ENCODE results near the gene NIF3L1. TPM values are rescaled to one million over a fixed set of nuclear protein-coding genes. Genes with fewer than 3 reads are reported as not detected.

Gene NIF3L1
- total and polyA plus RNA-seq, 2 of the 13 experiments (the other 11 are each of a cell fraction or from before 2014, with no cell fraction given), result 67.9 to 75.2 TPM

DNA sequence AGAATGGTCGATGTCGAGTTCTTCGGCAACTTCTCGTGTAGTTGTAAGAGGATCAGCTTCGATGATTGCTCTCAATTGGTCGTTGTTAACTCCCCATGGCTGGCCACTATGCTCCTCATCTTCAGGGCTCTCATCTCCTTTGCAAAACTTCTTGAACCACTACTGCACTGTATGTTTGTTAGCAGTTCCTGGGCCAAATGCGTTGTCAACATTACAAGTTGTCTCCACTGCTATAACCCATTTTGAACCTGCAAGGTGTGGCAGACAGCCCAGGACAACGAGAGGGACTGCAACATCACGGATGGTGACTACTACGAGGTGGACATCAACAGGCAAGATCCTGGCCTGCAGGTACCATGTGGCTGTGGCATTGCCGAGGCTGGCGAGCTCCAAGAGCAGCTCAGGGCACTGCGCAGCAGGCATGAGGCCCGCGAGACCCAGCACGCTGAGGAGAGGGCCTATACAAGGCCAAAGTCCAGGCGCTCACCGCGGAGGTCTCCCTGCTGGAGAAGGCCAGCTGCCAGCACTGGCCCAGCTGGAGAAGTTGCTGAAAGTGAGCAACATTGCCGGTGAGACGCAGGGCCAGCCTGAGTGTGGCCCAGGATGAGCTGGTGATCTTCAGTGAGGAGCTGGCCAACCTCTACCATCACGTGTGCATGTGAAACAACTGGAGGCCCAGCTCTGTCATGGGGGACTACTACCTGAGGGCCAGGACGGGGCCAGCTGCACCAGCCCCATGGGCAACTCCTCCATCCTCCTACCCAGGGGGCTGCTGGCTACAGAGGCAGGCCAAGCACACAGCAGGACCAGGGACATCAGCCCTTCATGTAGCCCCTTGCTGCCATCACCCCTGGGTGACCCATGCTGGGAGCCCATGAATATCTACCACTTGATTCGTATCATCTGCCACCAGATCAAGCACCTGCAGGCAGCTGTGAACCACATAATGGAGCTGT is 44.9 kb upstream of the NIF3L1 start (continued):
- TF ChIP-seq ZNF839 (CRISPR knock-in tag; IDR thresholded peaks at IDR 0.05; ENCODE audit: borderline replicate concordance) (peak; percentile 63; the same call in 1 of the 2 replicates), NFKBIZ (CRISPR knock-in tag; IDR thresholded peaks at IDR 0.05) (0 out of 2 replicates have a peak, but pooled peaks have one; percentile 47), NONO (IDR thresholded peaks at IDR 0.05) (no peak), NONO (CRISPR knock-in tag; conservative IDR thresholded peaks at IDR 0.05) (0 out of 2 replicates have a peak, but pooled peaks have one; percentile 44), MAF1 (CRISPR knock-in tag; IDR thresholded peaks at IDR 0.05; ENCODE audit: borderline replicate concordance) (no peak), ZFP37 (CRISPR knock-in tag; IDR thresholded peaks at IDR 0.05; ENCODE audit: borderline replicate concordance) (no peak), GABPA (IDR thresholded peaks at IDR 0.05; ENCODE audit: low read depth, low read length) (no peak), GABPA (CRISPR knock-in tag; IDR thresholded peaks at IDR 0.05; ENCODE audit: low read depth) (no peak), NFRKB (IDR thresholded peaks at IDR 0.05) (no peak), ZIK1 (CRISPR knock-in tag; IDR thresholded peaks at IDR 0.05; ENCODE audit: borderline replicate concordance, low read depth) (0 out of 2 replicates have a peak, but pooled peaks have one; percentile 80), SMAD3 (CRISPR knock-in tag; IDR thresholded peaks at IDR 0.05) (peak; percentile 80; the same call in 1 of the 2 replicates), ZSCAN9 (CRISPR knock-in tag; IDR thresholded peaks at IDR 0.05; ENCODE audit: borderline replicate concordance) (peak; percentile 89), FLYWCH1 (CRISPR knock-in tag; IDR thresholded peaks at IDR 0.05) (no peak), MEIS2 (CRISPR knock-in tag; IDR thresholded peaks at IDR 0.05) (peak; percentile 57; the same call in 1 of the 2 replicates), MXI1 (IDR thresholded peaks at IDR 0.05; ENCODE audit: borderline replicate concordance, low read depth, low read length) (peak; percentile 46; the same call in 1 of the 3 replicates), CBX1 (IDR thresholded peaks at IDR 0.05; ENCODE audit: low read depth) (peak; percentile 55), ZNF451 (CRISPR knock-in tag; IDR thresholded peaks at IDR 0.05) (0 out of 2 replicates have a peak, but pooled peaks have one; percentile 54)
- TF ChIP-seq, protein P1, sequence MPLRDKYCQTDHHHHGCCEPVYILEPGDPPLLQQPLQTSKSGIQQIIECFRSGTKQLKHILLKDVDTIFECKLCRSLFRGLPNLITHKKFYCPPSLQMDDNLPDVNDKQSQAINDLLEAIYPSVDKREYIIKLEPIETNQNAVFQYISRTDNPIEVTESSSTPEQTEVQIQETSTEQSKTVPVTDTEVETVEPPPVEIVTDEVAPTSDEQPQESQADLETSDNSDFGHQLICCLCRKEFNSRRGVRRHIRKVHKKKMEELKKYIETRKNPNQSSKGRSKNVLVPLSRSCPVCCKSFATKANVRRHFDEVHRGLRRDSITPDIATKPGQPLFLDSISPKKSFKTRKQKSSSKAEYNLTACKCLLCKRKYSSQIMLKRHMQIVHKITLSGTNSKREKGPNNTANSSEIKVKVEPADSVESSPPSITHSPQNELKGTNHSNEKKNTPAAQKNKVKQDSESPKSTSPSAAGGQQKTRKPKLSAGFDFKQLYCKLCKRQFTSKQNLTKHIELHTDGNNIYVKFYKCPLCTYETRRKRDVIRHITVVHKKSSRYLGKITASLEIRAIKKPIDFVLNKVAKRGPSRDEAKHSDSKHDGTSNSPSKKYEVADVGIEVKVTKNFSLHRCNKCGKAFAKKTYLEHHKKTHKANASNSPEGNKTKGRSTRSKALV (CRISPR knock-in tag; IDR thresholded peaks at IDR 0.05), result peak; percentile 75; the same call in 1 of the 2 replicates
- TF ChIP-seq, protein P2, sequence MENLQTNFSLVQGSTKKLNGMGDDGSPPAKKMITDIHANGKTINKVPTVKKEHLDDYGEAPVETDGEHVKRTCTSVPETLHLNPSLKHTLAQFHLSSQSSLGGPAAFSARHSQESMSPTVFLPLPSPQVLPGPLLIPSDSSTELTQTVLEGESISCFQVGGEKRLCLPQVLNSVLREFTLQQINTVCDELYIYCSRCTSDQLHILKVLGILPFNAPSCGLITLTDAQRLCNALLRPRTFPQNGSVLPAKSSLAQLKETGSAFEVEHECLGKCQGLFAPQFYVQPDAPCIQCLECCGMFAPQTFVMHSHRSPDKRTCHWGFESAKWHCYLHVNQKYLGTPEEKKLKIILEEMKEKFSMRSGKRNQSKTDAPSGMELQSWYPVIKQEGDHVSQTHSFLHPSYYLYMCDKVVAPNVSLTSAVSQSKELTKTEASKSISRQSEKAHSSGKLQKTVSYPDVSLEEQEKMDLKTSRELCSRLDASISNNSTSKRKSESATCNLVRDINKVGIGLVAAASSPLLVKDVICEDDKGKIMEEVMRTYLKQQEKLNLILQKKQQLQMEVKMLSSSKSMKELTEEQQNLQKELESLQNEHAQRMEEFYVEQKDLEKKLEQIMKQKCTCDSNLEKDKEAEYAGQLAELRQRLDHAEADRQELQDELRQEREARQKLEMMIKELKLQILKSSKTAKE (CRISPR knock-in tag; IDR thresholded peaks at IDR 0.05; ENCODE audit: borderline replicate concordance), result no peak
- TF ChIP-seq, protein P3, sequence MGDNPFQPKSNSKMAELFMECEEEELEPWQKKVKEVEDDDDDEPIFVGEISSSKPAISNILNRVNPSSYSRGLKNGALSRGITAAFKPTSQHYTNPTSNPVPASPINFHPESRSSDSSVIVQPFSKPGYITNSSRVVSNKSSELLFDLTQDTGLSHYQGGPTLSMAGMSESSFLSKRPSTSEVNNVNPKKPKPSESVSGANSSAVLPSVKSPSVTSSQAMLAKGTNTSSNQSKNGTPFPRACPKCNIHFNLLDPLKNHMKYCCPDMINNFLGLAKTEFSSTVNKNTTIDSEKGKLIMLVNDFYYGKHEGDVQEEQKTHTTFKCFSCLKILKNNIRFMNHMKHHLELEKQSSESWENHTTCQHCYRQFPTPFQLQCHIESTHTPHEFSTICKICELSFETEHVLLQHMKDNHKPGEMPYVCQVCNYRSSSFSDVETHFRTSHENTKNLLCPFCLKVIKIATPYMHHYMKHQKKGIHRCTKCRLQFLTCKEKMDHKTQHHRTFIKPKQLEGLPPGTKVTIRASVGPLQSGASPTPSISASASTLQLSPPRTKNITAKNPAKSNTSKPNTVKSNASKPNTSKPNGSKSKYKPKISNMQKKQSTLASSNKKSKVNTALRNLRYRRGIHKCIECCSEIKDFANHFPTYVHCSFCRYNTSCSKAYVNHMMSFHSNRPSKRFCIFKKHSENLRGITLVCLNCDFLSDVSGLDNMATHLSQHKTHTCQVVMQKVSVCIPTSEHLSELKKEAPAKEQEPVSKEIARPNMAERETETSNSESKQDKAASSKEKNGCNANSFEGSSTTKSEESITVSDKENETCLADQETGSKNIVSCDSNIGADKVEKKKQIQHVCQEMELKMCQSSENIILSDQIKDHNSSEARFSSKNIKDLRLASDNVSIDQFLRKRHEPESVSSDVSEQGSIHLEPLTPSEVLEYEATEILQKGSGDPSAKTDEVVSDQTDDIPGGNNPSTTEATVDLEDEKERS (CRISPR knock-in tag; IDR thresholded peaks at IDR 0.05), result peak; percentile 72; the same call in 1 of the 2 replicates
- TF ChIP-seq, protein P4, sequence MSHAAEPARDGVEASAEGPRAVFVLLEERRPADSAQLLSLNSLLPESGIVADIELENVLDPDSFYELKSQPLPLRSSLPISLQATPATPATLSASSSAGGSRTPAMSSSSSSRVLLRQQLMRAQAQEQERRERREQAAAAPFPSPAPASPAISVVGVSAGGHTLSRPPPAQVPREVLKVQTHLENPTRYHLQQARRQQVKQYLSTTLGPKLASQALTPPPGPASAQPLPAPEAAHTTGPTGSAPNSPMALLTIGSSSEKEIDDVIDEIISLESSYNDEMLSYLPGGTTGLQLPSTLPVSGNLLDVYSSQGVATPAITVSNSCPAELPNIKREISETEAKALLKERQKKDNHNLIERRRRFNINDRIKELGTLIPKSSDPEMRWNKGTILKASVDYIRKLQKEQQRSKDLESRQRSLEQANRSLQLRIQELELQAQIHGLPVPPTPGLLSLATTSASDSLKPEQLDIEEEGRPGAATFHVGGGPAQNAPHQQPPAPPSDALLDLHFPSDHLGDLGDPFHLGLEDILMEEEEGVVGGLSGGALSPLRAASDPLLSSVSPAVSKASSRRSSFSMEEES (CRISPR knock-in tag; IDR thresholded peaks at IDR 0.05), result peak; percentile 60; the same call in 1 of the 2 replicates
